Neural cell (in vitro differentiated cells): ENCODE results near the gene SIGLEC9. TPM values are rescaled to one million over a fixed set of nuclear protein-coding genes. Genes with fewer than 3 reads are reported as not detected.

Experiments used
- H2AFZ ChIP-seq: fragments of 200-600, 300-800 bp; sonication (generic), shearing (Covaris generic); 2 replicates; pipeline ENCODE4 v1.6.0; 2014; ENCODE audit warnings: low read depth, mild to moderate bottlenecking, antibody characterized with exemption, low read length, moderate library complexity
- H3F3A ChIP-seq: fragments of 200-600 bp; shearing (Covaris generic); 2 replicates; pipeline ENCODE4 v1.6.1; 2016; ENCODE audit warnings: mild to moderate bottlenecking, moderate library complexity, mixed read lengths, antibody characterized with exemption, low read length; ENCODE audit not compliant: insufficient read depth, poor library complexity, severe bottlenecking
- H3K27ac ChIP-seq: fragments of 200-600, 300-800 bp; sonication (generic), shearing (Covaris generic); 2 replicates; pipeline ENCODE4 v1.5.1; 2014; ENCODE audit warnings: mild to moderate bottlenecking, low read length, moderate library complexity
- H3K27me3 ChIP-seq: fragments of 300-800, 200-600 bp; sonication (generic), shearing (Covaris generic); 2 replicates; pipeline ENCODE4 v1.6.0; 2014; ENCODE audit warnings: mild to moderate bottlenecking, low read depth, low read length, moderate library complexity; ENCODE audit not compliant: insufficient read depth
- H3K36me3 ChIP-seq: fragments of 300-800, 200-600 bp; sonication (generic), shearing (Covaris generic); 2 replicates; pipeline ENCODE4 v1.5.1; 2014; ENCODE audit warnings: mild to moderate bottlenecking, antibody characterized with exemption, low read length, moderate library complexity; ENCODE audit not compliant: insufficient read depth
- H3K4me2 ChIP-seq: fragments of 300-800, 200-600 bp; sonication (generic), shearing (Covaris generic); 2 replicates; pipeline ENCODE4 v1.6.0; 2014; ENCODE audit warnings: mild to moderate bottlenecking, low read length
- H3K4me3 ChIP-seq: fragments of 300-800, 200-600 bp; sonication (generic), shearing (Covaris generic); 2 replicates; pipeline ENCODE4 v1.5.1; 2014; ENCODE audit warnings: mild to moderate bottlenecking, low read length, moderate library complexity
- H3K79me2 ChIP-seq: fragments of 200-600 bp; shearing (Covaris generic); replicated peaks from 2 replicates; pipeline ENCODE4 v1.6.0; 2014; ENCODE audit warnings: mild to moderate bottlenecking, low read length, moderate library complexity; ENCODE audit not compliant: insufficient read depth
- H3K9ac ChIP-seq: fragments of 300-800, 200-600 bp; sonication (generic), shearing (Covaris generic); 2 replicates; pipeline ENCODE4 v1.6.1; 2016; ENCODE audit warnings: mild to moderate bottlenecking, low read length, mixed read lengths
- H3K9me2 ChIP-seq: fragments of 200-600 bp; shearing (Covaris generic); 2 replicates; pipeline ENCODE4 v1.6.1; 2016; ENCODE audit warnings: mild to moderate bottlenecking, low read length, mixed read lengths; ENCODE audit not compliant: insufficient read depth
- H3K9me3 ChIP-seq: fragments of 200-600, 300-800 bp; sonication (generic), shearing (Covaris generic); 2 replicates; pipeline ENCODE4 v1.6.1; 2016; ENCODE audit warnings: mild to moderate bottlenecking, mixed run types, low read length, moderate library complexity, mixed read lengths
- H4K20me1 ChIP-seq: fragments of 200-600 bp; shearing (Covaris generic); 2 replicates; pipeline ENCODE4 v1.6.1; 2016; ENCODE audit warnings: mild to moderate bottlenecking, mixed run types; ENCODE audit not compliant: insufficient read depth
- EP300 ChIP-seq: fragments of 450-650 bp; conservative IDR thresholded peaks from 2 replicates; pipeline ENCODE4 v1.6.1; 2014; ENCODE audit warnings: antibody characterized with exemption, mild to moderate bottlenecking, moderate library complexity; ENCODE audit not compliant: poor library complexity, severe bottlenecking
- EZH2 ChIP-seq: fragments of 200-600, 300-800 bp; shearing (Covaris generic), sonication (generic); IDR thresholded peaks from 2 replicates; pipeline ENCODE4 v1.6.1; 2014; ENCODE audit warnings: antibody characterized with exemption, low read length, borderline replicate concordance, mild to moderate bottlenecking; ENCODE audit not compliant: insufficient read depth, poor library complexity, severe bottlenecking
- MXI1 ChIP-seq: fragments of 450-650 bp; conservative IDR thresholded peaks from 2 replicates; pipeline ENCODE4 v1.6.1; 2014; ENCODE audit warnings: antibody characterized with exemption, mild to moderate bottlenecking; ENCODE audit not compliant: poor library complexity, severe bottlenecking
- POLR2AphosphoS5 ChIP-seq: IDR thresholded peaks from 2 replicates; pipeline ENCODE4 v1.6.1; 2012
- RAD21 ChIP-seq: fragments of 450-650 bp; conservative IDR thresholded peaks from 2 replicates; pipeline ENCODE4 v1.6.1; 2014; ENCODE audit warnings: antibody characterized with exemption, mild to moderate bottlenecking, moderate library complexity
- SMC3 ChIP-seq: fragments of 450-650 bp; conservative IDR thresholded peaks from 2 replicates; pipeline ENCODE4 v1.6.1; 2014; ENCODE audit warnings: antibody characterized with exemption, mild to moderate bottlenecking, moderate library complexity; ENCODE audit not compliant: poor library complexity
- TAF1 ChIP-seq: IDR thresholded peaks from 2 replicates; pipeline ENCODE4 v1.6.1; 2012; ENCODE audit warnings: low read depth
- polyA plus RNA-seq: library from polyadenylated mRNA; depleted of rRNA; stranded (reverse); fragments of >200 nt; gene quantifications from 2 replicates; pipeline ENCODE4 v1.2.3, GENCODE V29; 2014
- TF ChIP-seq, protein P1 (sequence below): IDR thresholded peaks from 2 replicates; pipeline ENCODE4 v1.6.1; 2012; ENCODE audit warnings: borderline replicate concordance
- TF ChIP-seq, protein P2 (sequence below): fragments of 450-650 bp; IDR thresholded peaks from 2 replicates; pipeline ENCODE4 v1.5.1; 2014; ENCODE audit warnings: antibody characterized with exemption, mild to moderate bottlenecking, moderate library complexity; ENCODE audit not compliant: poor library complexity, severe bottlenecking

SIGLEC9 gene
- polyA plus RNA-seq, 1 donor from 2014 or later = not detected

GRCh38 chr19:51119101-51119500, 5.6 kb upstream of the SIGLEC9 start:
- H4K20me1 ChIP-seq = no peaks in the 10 kb centered on the region
- H3K9me3 ChIP-seq = no peaks in the 10 kb centered on the region
- no peak overlapping the region for H3K4me3 ChIP-seq
- H3K9ac ChIP-seq = no peak overlapping the region
- H3K4me2 ChIP-seq = no peak overlapping the region
- no peaks in the 10 kb centered on the region for H3K27me3 ChIP-seq
- no peaks in the 10 kb centered on the region for H3K9me2 ChIP-seq
- no peaks in the 10 kb centered on the region for H3K36me3 ChIP-seq
- H3K79me2 ChIP-seq = no peaks in the 10 kb centered on the region
- no peak overlapping the region for H3K27ac ChIP-seq
- no peaks in the 10 kb centered on the region for H3F3A ChIP-seq
- TF ChIP-seq EP300 (no peak), SMC3 (no peak)
- no peak overlapping the region for H2AFZ ChIP-seq

DNA sequence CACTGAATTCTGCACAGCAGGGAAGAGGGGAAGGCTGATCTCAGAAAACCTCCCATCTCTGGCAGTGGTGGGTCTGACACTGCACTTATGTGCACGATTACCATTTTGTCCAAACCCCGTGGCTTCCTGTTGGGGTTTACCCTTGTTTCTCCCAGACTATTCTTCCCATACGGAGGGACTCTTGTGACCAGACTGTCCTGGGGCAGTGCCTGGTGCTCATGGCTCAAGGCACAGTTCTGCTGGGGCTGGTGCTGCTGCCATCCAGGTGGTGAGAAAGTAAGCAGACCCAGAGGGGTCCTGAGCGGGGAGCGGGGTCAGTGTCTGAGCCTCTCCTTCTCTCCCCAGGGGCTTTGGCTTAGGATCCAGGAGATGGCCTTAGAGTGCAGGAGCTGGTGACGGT, 5.1 kb upstream of the SIGLEC9 start:
- H3K9me2 ChIP-seq = no peaks in the 10 kb centered on the region
- no peak overlapping the region for H2AFZ ChIP-seq
- no peak overlapping the region for H3K4me2 ChIP-seq
- no peak overlapping the region for H3K27ac ChIP-seq
- no peaks in the 10 kb centered on the region for H3K79me2 ChIP-seq
- H3K4me3 ChIP-seq = no peak overlapping the region
- no peaks in the 10 kb centered on the region for H4K20me1 ChIP-seq
- no peaks in the 10 kb centered on the region for H3F3A ChIP-seq
- H3K36me3 ChIP-seq = no peaks in the 10 kb centered on the region
- TF ChIP-seq TAF1 (no peak), POLR2AphosphoS5 (no peak), RAD21 (no peak), SMC3 (no peak), EZH2 (no peak)
- TF ChIP-seq, protein P1, sequence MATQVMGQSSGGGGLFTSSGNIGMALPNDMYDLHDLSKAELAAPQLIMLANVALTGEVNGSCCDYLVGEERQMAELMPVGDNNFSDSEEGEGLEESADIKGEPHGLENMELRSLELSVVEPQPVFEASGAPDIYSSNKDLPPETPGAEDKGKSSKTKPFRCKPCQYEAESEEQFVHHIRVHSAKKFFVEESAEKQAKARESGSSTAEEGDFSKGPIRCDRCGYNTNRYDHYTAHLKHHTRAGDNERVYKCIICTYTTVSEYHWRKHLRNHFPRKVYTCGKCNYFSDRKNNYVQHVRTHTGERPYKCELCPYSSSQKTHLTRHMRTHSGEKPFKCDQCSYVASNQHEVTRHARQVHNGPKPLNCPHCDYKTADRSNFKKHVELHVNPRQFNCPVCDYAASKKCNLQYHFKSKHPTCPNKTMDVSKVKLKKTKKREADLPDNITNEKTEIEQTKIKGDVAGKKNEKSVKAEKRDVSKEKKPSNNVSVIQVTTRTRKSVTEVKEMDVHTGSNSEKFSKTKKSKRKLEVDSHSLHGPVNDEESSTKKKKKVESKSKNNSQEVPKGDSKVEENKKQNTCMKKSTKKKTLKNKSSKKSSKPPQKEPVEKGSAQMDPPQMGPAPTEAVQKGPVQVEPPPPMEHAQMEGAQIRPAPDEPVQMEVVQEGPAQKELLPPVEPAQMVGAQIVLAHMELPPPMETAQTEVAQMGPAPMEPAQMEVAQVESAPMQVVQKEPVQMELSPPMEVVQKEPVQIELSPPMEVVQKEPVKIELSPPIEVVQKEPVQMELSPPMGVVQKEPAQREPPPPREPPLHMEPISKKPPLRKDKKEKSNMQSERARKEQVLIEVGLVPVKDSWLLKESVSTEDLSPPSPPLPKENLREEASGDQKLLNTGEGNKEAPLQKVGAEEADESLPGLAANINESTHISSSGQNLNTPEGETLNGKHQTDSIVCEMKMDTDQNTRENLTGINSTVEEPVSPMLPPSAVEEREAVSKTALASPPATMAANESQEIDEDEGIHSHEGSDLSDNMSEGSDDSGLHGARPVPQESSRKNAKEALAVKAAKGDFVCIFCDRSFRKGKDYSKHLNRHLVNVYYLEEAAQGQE = no peak
- no peaks in the 10 kb centered on the region for H3K27me3 ChIP-seq
- no peak overlapping the region for H3K9ac ChIP-seq
- H3K9me3 ChIP-seq = no peaks in the 10 kb centered on the region

- Histone ChIP-seq H2AFZ (no peak overlapping the region), H3F3A (no peaks in the 10 kb centered on the region), H3K9me2 (no peaks in the 10 kb centered on the region), H3K27me3 (no peaks in the 10 kb centered on the region), H3K27ac (no peak overlapping the region), H3K4me3 (no peak overlapping the region), H3K9me3 (no peaks in the 10 kb centered on the region), H3K9ac (no peak overlapping the region), H3K36me3 (no peaks in the 10 kb centered on the region), H4K20me1 (no peaks in the 10 kb centered on the region), H3K4me2 (no peak overlapping the region), H3K79me2 (no peaks in the 10 kb centered on the region)
- TF ChIP-seq MXI1 (no peak), EZH2 (no peak), RAD21 (no peak), POLR2AphosphoS5 (no peak), TAF1 (no peak), SMC3 (no peak), EP300 (no peak)
- TF ChIP-seq, protein P1 = no peak
- TF ChIP-seq, protein P2, sequence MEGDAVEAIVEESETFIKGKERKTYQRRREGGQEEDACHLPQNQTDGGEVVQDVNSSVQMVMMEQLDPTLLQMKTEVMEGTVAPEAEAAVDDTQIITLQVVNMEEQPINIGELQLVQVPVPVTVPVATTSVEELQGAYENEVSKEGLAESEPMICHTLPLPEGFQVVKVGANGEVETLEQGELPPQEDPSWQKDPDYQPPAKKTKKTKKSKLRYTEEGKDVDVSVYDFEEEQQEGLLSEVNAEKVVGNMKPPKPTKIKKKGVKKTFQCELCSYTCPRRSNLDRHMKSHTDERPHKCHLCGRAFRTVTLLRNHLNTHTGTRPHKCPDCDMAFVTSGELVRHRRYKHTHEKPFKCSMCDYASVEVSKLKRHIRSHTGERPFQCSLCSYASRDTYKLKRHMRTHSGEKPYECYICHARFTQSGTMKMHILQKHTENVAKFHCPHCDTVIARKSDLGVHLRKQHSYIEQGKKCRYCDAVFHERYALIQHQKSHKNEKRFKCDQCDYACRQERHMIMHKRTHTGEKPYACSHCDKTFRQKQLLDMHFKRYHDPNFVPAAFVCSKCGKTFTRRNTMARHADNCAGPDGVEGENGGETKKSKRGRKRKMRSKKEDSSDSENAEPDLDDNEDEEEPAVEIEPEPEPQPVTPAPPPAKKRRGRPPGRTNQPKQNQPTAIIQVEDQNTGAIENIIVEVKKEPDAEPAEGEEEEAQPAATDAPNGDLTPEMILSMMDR = no peak
These were observed 4.5 kb upstream of the SIGLEC9 start for GRCh38 chr19:51120160-51120559.
